B cell (primary cell): ENCODE measurements around the gene ATP11B.

Source experiments
- EZH2 ChIP-seq: IDR thresholded peaks from 2 replicates; pipeline ENCODE4 v1.6.1; 2012; ENCODE audit warnings: borderline replicate concordance, low read depth, mild to moderate bottlenecking, moderate library complexity, low read length; ENCODE audit not compliant: insufficient read depth, poor library complexity, severe bottlenecking
- TF ChIP-seq, protein P1 (sequence below): fragments of 200-600 bp; IDR thresholded peaks from one replicate; pipeline ENCODE4 v1.8.0; 2022; ENCODE audit warnings: antibody characterized with exemption, mild to moderate bottlenecking

DNA sequence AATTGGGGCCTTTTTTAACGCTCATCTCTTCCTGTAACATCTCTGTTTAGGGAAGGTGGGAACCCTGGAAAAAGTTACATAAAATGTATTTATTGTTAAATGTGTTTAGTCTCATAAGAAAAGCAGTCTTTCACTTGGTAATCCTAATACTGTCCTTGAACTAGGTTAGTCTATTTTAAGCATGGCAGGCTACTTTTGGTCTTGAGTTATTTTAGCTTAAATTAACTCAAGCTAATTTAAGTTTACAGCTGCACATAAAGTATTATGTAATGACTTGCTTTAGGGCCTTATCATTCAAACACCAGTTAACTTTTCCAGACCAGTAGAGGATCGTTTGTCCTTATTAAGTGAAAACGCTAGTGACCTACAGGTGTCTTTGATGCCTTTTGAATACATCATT lies 123.8 kb downstream of the ATP11B start:
- TF ChIP-seq, protein P1, sequence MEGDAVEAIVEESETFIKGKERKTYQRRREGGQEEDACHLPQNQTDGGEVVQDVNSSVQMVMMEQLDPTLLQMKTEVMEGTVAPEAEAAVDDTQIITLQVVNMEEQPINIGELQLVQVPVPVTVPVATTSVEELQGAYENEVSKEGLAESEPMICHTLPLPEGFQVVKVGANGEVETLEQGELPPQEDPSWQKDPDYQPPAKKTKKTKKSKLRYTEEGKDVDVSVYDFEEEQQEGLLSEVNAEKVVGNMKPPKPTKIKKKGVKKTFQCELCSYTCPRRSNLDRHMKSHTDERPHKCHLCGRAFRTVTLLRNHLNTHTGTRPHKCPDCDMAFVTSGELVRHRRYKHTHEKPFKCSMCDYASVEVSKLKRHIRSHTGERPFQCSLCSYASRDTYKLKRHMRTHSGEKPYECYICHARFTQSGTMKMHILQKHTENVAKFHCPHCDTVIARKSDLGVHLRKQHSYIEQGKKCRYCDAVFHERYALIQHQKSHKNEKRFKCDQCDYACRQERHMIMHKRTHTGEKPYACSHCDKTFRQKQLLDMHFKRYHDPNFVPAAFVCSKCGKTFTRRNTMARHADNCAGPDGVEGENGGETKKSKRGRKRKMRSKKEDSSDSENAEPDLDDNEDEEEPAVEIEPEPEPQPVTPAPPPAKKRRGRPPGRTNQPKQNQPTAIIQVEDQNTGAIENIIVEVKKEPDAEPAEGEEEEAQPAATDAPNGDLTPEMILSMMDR: no peak
- TF ChIP-seq EZH2: no peak
